Effector CD8-positive, alpha-beta T cell (primary cell): ENCODE results near the gene CPLX1.

ENCODE experiments used
- DNase-seq: peaks from one replicate; lab custom pipeline; 2025; lab: John Stamatoyannopoulos, UW

The CPLX1 gene

DNA sequence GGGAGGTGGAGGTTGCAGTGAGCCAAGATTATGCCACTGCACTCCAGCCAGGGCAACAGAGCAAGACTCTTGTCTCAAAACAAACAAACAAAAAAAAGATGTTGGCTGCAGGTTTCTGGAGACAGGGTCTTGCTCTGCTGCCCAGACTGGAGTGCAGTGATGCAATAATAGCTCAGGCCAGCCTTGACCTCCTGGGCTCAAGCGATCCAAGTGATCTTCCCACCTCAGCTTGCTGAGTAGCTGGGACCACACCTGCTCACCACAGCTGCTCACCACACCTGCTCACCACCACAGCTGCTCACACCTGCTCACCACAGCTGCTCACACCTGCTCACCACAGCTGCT is 29.9 kb upstream of the CPLX1 start:
- DNase-seq, result no peak

DNA sequence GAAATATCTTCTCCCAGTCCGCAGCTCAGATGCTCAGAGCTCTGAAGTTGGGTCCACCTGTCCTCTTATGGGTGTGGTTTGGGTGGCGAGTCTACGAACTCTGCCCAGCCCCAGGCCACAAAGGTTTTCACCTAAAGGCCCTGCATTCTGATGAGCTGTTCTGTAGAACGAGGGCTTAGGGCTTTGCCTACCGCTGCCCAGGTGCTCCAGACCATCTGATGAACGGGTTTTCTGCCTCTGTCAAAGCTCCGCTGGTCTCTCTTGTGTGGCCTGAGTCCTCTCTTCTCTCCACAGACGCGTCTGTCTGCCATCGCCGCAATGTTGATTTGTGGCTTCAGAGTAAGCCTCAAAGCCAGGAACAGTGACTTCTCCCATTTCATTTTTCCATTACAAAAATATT is 28.4 kb upstream of the CPLX1 start:
- no peak for DNase-seq

DNA sequence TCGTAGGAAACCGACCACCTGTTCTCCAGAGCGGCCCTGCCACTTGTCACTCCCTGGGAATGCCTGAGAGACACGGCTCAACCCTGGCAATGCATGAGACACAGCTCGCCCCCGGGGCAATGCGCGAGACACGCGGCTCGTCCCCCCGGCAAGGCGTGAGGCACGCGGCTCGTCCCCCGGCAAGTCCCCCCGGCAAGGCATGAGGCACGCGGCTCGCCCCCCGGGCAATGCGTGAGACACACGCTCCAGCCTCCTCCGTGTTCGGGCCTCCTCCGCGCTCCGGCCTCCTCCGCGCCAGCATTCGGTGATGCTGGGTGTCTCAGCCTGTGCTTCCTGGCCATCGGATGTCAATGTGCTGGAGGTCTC is 27.5 kb upstream of the CPLX1 start:
- DNase-seq, result no peak

DNA sequence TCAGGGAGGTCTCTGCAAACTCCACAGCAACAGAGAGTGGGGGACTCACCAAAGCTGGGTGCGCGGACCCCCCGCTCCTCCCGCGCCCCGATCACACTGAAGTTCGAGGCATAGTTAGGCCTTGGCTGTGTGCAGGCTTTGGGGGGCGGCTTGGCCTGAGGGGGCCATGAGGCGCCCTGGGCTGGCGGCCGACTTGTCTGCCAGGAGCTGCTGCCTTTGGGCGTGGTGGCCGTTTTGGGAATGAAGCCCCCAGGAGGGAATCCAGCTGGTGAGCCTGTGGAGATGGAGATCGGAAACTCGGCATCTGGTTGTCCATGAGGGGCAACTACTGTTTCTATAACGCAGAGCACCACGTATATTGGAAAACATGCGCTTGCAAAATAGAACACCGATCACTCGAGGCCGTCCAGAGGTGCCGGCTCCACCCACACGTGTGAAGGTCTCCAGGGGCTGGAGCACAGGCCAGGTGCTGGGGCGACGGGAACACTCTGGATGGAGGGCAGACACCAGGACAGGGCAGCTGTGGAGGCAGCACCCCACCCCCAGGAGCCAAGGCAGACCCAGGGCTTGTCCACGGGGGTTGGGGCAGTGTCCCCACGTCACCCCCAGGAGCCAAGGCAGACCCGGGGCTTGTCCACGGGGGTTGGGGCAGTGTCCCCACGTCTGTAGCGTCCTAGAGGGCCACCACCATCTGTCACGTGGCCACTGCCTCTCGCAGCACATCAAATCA is 25.9 kb upstream of the CPLX1 start:
- no peak for DNase-seq

GRCh38 chr4:850323-850945 is 24.5 kb upstream of the CPLX1 start:
- no peak for DNase-seq

DNA sequence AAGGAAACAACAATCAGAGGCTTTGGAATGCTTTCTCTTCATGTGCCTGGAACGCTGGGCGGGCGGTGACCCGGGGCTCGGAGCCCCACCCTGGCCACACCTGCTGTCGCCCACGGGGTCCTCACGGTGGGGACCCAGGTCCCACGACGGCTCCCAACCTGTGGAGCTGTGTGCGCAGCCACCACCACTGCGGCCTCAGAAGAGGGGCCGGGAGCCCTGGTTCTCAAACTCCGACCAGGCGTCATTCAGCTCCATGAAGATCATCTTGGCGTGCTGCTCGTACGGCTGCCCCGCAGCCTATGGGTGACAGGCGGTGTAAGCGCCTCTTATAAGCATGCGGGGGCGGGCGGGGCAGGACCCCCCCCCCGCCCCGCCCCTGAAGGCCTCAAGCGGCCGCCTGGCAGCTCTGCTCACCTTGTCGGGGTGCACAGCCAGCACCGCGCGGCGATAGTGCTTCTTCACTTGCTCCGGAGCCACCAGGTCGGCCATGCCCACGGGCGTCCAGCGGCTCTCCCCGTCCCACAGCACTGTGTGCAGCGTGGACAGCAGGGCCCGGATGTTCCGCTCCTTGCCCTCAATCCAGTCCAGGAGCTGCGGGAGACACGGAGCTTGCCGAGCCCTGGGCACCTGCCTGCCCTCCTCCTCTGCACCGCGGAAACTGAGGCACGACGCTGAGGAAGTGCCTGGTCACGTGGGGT is 23.7 kb upstream of the CPLX1 start:
- DNase-seq, result no peak

DNA sequence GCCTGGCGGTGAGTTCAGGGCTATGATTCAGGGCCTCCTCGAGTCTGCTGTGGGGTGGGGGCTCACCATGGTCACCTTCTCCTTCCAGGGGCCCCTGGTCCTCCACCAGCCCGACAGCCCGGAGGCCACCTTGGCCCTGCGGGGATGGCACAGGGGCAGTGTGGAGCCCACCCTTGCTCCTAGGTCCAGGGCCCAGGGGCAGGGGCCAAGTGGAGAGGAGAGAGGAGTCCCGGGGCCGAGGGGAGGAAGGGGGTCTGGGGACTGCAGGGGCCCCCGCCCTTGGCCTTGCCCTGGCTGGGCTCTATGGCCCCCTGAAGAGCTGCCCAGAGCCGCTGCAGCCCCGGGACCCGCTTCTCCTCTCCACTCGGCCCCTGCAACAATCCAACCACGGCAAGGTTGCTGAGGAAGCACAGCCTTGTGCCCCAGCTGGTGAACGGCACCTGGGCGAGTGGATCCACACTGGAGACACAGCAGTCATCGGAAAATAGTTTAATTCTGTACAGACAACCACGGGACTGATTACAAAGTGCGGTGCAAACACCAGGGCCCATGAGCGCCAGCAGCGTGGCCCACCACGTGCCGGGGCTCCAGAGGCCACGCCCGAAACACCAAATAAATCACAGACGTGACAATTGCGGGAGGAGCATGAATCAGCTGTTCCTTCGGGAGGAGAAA is 23.0 kb upstream of the CPLX1 start:
- DNase-seq, result no peak

GRCh38 chr4:848307-848691 is 22.4 kb upstream of the CPLX1 start:
- no peak for DNase-seq

DNA sequence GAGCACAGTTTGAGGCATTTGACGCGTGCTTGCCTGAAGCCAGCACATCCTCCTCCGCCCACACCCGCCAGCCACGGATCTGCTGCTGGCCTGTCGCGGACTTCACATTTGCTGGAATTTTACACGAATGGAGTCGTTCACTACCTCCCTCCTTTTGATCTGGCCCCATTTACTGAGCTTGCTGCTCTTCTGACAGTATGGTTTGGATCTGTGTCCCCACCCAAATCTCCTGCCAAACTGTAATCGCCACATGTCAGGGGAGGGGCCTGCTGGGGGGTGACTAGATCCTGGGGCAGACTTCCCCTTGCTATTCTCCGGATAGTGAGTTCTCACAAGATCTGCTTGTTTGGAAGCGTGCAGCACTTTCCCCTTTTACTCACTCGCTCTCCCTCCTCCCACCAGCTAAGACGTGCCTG is 19.9 kb upstream of the CPLX1 start:
- DNase-seq, result no peak

- no peak for DNase-seq
Observed at GRCh38 chr4:845233-845835, 19.4 kb upstream of the CPLX1 start.

GRCh38 chr4:844752-845232 is 18.9 kb upstream of the CPLX1 start:
- no peak for DNase-seq

- DNase-seq, result no peak
Observed at GRCh38 chr4:839675-840443, 13.9 kb upstream of the CPLX1 start.

DNA sequence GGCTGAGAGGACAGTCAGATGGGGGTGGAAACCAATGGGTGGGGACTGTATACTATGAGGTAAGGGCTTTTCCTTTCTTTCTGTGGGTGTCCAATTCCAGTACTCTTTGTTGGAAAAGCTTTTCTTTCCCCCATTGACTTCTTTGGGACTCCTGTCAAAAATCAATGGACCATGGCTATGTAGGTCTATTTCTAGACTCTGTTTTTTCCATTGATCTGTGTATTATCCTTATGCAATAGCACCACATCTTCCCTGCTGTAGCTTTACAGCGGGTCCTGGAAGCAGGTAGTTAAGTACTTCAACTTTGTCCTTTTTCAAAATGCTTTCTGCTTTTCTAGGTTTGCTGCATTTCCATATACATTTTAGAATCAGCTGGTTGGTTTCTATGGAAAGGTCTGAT is 11.8 kb upstream of the CPLX1 start:
- no peak for DNase-seq

GRCh38 chr4:836750-837301 is 10.9 kb upstream of the CPLX1 start:
- no peak for DNase-seq

DNA sequence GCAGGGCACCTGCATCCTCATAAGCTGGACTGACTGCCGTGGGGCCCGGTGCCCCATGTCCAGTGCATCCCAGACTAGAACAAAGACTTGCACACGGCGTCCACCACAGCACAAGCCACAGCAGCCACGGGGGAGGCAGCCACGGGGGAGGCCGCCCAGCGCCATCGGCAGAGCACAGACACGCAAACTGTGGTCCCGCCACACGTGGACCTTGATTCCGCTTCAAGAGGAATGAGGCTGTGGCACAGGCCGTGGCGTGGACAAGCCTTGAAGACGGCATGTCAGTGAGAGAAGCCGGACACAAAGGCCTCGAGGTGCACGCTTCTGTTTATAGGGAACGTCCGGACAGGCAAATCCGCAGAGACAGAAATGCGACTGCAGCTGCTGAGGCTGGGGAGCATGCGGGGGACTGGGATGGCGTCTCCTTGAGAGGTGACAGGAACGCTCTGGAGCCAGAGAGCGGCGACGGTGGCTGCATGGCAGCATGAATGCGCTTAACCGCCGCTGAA is 10.1 kb upstream of the CPLX1 start:
- DNase-seq, result no peak

DNA sequence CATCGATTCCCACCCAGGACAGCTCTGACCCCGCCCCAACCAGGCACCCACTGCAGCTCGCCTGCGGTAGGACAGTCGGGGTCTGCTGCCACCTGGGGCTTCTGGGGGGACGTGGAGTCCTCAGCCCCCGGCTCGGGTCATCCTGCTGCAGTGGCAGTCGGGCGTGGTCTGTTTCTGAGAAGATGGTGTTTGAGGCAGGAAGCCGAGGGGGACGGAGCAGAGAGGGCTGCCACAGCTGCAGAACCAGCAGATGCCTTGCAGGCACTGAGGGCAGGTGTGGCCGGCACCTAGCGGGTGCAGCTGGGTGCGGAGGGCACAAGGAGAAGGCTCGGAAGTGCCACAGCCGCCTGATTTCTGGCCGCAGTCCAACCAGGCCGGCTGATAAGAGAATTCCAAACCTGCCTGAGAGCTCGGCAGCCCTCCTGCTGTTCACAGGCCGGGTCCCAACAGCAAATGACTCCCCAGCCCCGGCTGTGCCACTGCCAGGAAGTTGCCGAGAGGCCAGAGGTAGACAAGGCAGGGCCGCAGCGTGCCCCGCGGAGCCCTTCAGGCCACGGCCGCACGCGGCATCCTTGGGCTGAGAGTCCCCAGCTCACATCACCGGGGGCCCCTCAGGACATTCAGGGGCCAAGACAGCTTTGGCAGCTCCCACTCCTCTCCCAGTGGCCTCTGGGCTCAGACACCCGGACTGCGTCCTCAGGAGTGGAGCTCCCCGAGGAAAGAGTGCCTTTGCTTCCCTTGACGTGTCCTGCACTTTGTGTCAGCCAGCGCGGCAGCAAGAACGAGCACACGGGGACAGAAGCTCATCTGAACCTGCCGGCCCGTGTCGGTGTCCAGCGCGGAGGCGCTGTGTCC is 9.4 kb upstream of the CPLX1 start:
- no peak for DNase-seq

GRCh38 chr4:834368-835147 is 8.6 kb upstream of the CPLX1 start:
- no peak for DNase-seq

- DNase-seq, result no peak
Observed at GRCh38 chr4:833731-834367, 7.9 kb upstream of the CPLX1 start.

DNA sequence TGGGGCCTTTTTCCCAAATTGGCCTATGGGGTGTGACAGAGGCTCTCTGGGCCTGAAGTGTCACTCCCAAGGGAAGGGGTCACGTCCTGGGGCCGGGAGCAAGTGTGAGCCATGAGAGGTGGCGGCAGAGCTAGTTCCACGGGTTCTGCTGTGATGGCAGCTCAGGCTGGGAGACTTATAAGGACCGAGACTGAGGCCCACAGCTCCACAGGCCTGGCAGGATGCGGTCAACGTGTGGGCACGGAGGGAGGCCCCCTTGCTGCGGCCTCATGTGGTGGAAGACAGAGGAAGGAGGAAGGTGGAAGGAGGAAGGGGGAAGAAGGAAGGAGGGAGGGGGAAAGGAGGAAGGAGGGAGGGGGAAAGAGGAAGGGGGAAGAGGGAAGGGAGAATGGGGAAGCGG is 7.2 kb upstream of the CPLX1 start:
- no peak for DNase-seq
